Measurements from ENCODE around the gene DTYMK.

The DTYMK gene

GRCh38 chr2:241728627-241729026 lies 42.0 kb upstream of the DTYMK start:
- no peak for TF ChIP-seq TAF1 (IDR thresholded peaks at IDR 0.05; ENCODE audit: low read depth, low read length)
- TF ChIP-seq SPI1 (IDR thresholded peaks at IDR 0.05; ENCODE audit: low read depth, low read length): no peak
- no peak for TF ChIP-seq POLR2A (IDR thresholded peaks at IDR 0.05; ENCODE audit: low read depth, low read length)
- no peak for TF ChIP-seq POLR2AphosphoS5 (IDR thresholded peaks at IDR 0.05; ENCODE audit: low read depth, low read length)
- no peak for TF ChIP-seq POU2F2 (IDR thresholded peaks at IDR 0.05; ENCODE audit: low read depth, low read length)
- TF ChIP-seq PAX5 (IDR thresholded peaks at IDR 0.05; ENCODE audit: insufficient read depth, low read length, severe bottlenecking): no peak
- FAIRE-seq: no peak

GRCh38 chr2:241728000-241728399 lies 41.4 kb upstream of the DTYMK start:
- TF ChIP-seq POLR2AphosphoS5 (IDR thresholded peaks at IDR 0.05; ENCODE audit: low read depth, low read length) (no peak), POU2F2 (IDR thresholded peaks at IDR 0.05; ENCODE audit: low read depth, low read length) (no peak), POLR2A (IDR thresholded peaks at IDR 0.05; ENCODE audit: low read depth, low read length) (no peak), SPI1 (IDR thresholded peaks at IDR 0.05; ENCODE audit: low read depth, low read length) (no peak)
- DNase-seq (ENCODE audit: insufficient read length, low spot score): no peak
- no peak for FAIRE-seq

More at GRCh38 chr2:241728627-241729026, 42.0 kb upstream of the DTYMK start:
- DNase-seq (ENCODE audit: insufficient read length, low spot score): no peak

- FAIRE-seq: no peak
Observed at GRCh38 chr2:241726459-241726858, 39.8 kb upstream of the DTYMK start.

GRCh38 chr2:241724975-241725870 lies 38.6 kb upstream of the DTYMK start:
- FAIRE-seq (no peak), DNase-seq (ENCODE audit: insufficient read length, low spot score) (no peak)
- TF ChIP-seq POLR2A (IDR thresholded peaks at IDR 0.05; ENCODE audit: low read depth, low read length) (no peak), SPI1 (IDR thresholded peaks at IDR 0.05; ENCODE audit: low read depth, low read length) (no peak), POLR2AphosphoS5 (IDR thresholded peaks at IDR 0.05; ENCODE audit: low read depth, low read length) (no peak), PAX5 (IDR thresholded peaks at IDR 0.05; ENCODE audit: insufficient read depth, low read length, severe bottlenecking) (no peak), POU2F2 (IDR thresholded peaks at IDR 0.05; ENCODE audit: low read depth, low read length) (no peak), TAF1 (IDR thresholded peaks at IDR 0.05; ENCODE audit: low read depth, low read length) (no peak)

More at GRCh38 chr2:241726459-241726858, 39.8 kb upstream of the DTYMK start:
- no peak for TF ChIP-seq SPI1 (IDR thresholded peaks at IDR 0.05; ENCODE audit: low read depth, low read length)
- no peak for TF ChIP-seq POU2F2 (IDR thresholded peaks at IDR 0.05; ENCODE audit: low read depth, low read length)
- no peak for TF ChIP-seq TAF1 (IDR thresholded peaks at IDR 0.05; ENCODE audit: low read depth, low read length)
- no peak; the same call in 1 of the 2 replicates for TF ChIP-seq POLR2A (IDR thresholded peaks at IDR 0.05; ENCODE audit: low read depth, low read length)
- no peak for TF ChIP-seq PAX5 (IDR thresholded peaks at IDR 0.05; ENCODE audit: insufficient read depth, low read length, severe bottlenecking)
- TF ChIP-seq POLR2AphosphoS5 (IDR thresholded peaks at IDR 0.05; ENCODE audit: low read depth, low read length): no peak
- no peak for DNase-seq (ENCODE audit: insufficient read length, low spot score)

- DNase-seq (ENCODE audit: insufficient read length, low spot score) (no peak), FAIRE-seq (no peak)
- TF ChIP-seq POLR2A (IDR thresholded peaks at IDR 0.05; ENCODE audit: low read depth, low read length): no peak
- TF ChIP-seq SPI1 (IDR thresholded peaks at IDR 0.05; ENCODE audit: low read depth, low read length): no peak
- no peak for TF ChIP-seq PAX5 (IDR thresholded peaks at IDR 0.05; ENCODE audit: insufficient read depth, low read length, severe bottlenecking)
Observed at GRCh38 chr2:241724259-241724974, 37.8 kb upstream of the DTYMK start.

GRCh38 chr2:241722896-241723454 lies 36.4 kb upstream of the DTYMK start:
- DNase-seq (ENCODE audit: insufficient read length, low spot score) (no peak), FAIRE-seq (peak; percentile 9)
- TF ChIP-seq POLR2AphosphoS5 (IDR thresholded peaks at IDR 0.05; ENCODE audit: low read depth, low read length) (0 out of 2 replicates have a peak, but pooled peaks have one; percentile 17), SPI1 (IDR thresholded peaks at IDR 0.05; ENCODE audit: low read depth, low read length) (no peak)

- FAIRE-seq: no peak
- DNase-seq (ENCODE audit: insufficient read length, low spot score): no peak
- TF ChIP-seq POU2F2 (IDR thresholded peaks at IDR 0.05; ENCODE audit: low read depth, low read length) (no peak), POLR2A (IDR thresholded peaks at IDR 0.05; ENCODE audit: low read depth, low read length) (peak; percentile 12; the same call in 1 of the 2 replicates), TAF1 (IDR thresholded peaks at IDR 0.05; ENCODE audit: low read depth, low read length) (no peak), POLR2AphosphoS5 (IDR thresholded peaks at IDR 0.05; ENCODE audit: low read depth, low read length) (peak; percentile 62; the same call in 1 of the 2 replicates), PAX5 (IDR thresholded peaks at IDR 0.05; ENCODE audit: insufficient read depth, low read length, severe bottlenecking) (no peak), SPI1 (IDR thresholded peaks at IDR 0.05; ENCODE audit: low read depth, low read length) (no peak)
Observed at GRCh38 chr2:241721852-241722251, 35.2 kb upstream of the DTYMK start.

GRCh38 chr2:241720560-241720959 lies 33.9 kb upstream of the DTYMK start:
- DNase-seq (ENCODE audit: insufficient read length, low spot score) (no peak), FAIRE-seq (no peak)
- TF ChIP-seq POU2F2 (IDR thresholded peaks at IDR 0.05; ENCODE audit: low read depth, low read length) (no peak), SPI1 (IDR thresholded peaks at IDR 0.05; ENCODE audit: low read depth, low read length) (no peak), TAF1 (IDR thresholded peaks at IDR 0.05; ENCODE audit: low read depth, low read length) (no peak), POLR2AphosphoS5 (IDR thresholded peaks at IDR 0.05; ENCODE audit: low read depth, low read length) (no peak), PAX5 (IDR thresholded peaks at IDR 0.05; ENCODE audit: insufficient read depth, low read length, severe bottlenecking) (no peak), POLR2A (IDR thresholded peaks at IDR 0.05; ENCODE audit: low read depth, low read length) (no peak)

GRCh38 chr2:241720099-241720498 lies 33.5 kb upstream of the DTYMK start:
- no peak for FAIRE-seq
- no peak for DNase-seq (ENCODE audit: insufficient read length, low spot score)
- TF ChIP-seq PAX5 (IDR thresholded peaks at IDR 0.05; ENCODE audit: insufficient read depth, low read length, severe bottlenecking) (no peak), POLR2A (IDR thresholded peaks at IDR 0.05; ENCODE audit: low read depth, low read length) (peak; percentile 39; the same call in 1 of the 2 replicates), POLR2AphosphoS5 (IDR thresholded peaks at IDR 0.05; ENCODE audit: low read depth, low read length) (0 out of 2 replicates have a peak, but pooled peaks have one; percentile 9)
